Hematopoietic multipotent progenitor cell (in vitro differentiated cells): ENCODE measurements around the gene USP37. TPM values are rescaled to one million over a fixed set of nuclear protein-coding genes. Genes with fewer than 3 reads are reported as not detected.
"Not testable (repeated sequence)": the region's sequence is repeated elsewhere in the genome, so short reads cannot be mapped to it uniquely, and the experiment has no call there.

Experiments
- DNase-seq, 3 donors: peaks; one replicate each; pipeline ENCODE4 v3.0.0-alpha.2; 2011 to 2015; ENCODE audit warnings: low read depth in 2 of 3, low spot score in 2 of 3
- total RNA-seq: library from RNA; depleted of rRNA; stranded (reverse); fragments of >200 nt; gene quantifications from one replicate; pipeline ENCODE4 v1.2.3, GENCODE V29; 2012

Gene USP37
- total RNA-seq, 1 donor: 3.8 TPM

DNA sequence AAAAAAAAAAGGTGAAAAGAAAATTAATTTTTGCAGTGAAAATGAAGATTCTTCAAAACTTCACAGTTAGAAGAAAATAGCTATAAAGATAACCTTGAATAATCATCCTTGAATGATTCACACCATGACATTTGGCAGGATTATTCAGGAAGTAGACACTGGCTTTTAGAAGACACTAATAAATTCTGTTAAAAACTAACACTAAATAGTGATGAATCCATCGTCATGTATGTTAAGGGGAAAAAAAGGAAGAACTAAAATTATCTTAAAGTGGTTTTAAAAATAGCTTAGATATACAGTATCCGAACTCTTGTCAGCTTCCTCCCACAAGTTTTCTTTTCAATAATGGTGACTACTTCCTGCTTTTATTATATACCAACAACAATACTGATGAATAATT, 10.2 kb downstream of the USP37 start:
- no peak for DNase-seq

DNA sequence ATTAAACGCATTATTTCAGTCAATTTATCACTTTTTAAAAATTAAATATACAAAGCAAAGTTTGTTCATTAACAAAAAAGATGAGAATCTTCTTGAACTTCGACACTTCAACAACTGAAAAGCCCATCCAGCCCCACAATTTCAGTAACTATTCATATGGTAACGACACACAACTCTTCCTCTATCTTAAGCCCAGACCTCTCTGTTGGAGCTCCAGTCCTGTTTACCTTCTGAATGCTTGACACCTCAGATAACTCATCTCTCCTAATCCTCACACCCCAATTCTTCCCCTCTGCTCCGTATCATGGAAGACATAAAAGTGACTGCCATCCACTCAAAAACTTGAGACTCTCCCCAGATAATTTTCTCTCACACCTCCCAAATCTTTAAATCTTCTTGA, 12.6 kb downstream of the USP37 start:
- no peak for DNase-seq

DNA sequence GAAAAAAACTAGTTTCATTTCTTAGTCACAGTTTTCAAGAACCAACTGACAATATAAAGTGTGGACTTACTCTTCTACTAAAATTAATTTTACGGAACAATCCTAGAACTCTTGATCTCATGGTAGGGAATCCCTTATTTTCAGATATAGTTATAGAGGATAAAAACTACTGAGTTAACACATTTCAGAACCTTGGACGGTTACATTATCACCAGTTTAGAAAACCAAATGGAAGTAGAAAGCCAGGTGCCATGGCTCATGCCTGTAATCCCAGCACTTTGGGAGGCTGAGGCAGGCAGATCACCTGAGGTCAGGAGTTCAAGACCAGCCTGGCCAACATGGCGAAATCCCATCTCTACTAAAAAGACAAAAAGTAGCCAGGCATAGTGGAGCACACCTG, 13.9 kb downstream of the USP37 start:
- not testable (repeated sequence) for DNase-seq

DNA sequence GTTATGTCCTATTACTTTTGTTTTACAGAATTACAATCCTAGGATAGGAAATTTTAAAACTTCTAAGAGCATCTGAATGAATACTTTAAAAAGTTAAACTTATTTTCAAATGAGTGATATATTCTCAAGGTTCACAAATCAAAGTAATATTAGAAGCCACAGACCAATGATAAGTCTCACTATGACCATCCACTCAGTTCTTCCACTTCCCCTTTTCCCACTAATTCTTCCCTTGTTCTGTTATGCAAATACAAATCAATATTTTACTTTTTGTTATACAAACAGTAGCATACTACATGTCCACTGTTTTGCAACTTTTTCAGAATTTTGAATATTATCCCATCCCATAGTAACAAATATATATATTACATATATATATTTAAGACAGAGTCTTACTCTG, 20.2 kb downstream of the USP37 start:
- no peak for DNase-seq

DNA sequence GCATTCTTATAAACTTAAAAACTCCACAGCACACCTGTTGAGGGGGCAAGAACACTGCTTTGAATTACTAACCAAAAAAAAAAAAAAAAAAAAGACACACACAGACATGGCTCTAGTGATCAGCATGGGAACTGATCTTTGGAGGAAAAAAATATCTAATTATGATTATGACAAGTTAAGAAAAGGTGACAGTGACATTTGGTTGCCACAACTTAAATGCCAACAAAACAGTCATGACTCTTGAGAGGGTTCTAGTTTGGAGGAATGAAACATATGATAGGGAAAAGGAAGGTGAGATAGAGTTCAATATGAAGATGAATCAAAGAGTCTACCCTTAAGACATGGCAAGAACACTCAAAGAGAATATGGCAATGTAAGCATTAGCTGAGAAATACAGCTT, 20.6 kb downstream of the USP37 start:
- DNase-seq: no peak

DNA sequence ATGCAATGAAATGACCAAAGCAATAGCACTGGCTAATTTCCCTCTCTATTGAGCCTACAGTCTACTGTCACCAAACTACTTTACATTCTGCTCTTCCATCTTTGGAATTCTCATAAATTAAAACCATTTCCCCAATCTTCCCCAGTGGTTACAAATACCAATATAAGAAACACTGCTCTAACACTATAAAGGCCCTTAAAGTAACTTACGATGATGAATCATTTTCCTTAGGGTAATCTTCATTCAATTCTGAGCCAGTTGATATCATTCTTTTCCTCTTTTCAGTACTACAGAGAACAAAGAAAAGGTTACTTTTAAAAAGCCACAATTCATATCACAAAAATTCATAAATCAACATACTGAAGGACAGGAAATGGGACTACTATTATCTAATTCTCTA, 22.1 kb downstream of the USP37 start:
- DNase-seq: no peak

DNA sequence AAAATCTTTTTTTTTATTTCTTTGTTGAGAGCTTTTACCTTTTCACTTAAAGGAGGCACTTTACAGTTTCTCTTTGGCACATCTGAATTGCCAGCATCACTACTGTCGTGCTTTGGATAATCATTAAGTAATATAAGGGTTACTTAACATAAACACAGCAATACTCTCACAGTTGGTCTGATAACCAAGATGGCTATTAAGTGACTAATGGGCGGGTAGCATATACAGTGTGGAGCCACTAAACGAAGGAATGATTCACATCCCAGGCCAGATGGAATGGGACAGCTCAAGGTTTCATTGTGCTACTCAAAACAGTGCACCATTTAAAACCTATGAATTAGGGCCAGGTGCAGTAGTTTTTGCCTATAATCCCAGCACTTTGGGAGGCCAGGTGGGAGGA, 28.1 kb downstream of the USP37 start:
- DNase-seq: no peak

DNA sequence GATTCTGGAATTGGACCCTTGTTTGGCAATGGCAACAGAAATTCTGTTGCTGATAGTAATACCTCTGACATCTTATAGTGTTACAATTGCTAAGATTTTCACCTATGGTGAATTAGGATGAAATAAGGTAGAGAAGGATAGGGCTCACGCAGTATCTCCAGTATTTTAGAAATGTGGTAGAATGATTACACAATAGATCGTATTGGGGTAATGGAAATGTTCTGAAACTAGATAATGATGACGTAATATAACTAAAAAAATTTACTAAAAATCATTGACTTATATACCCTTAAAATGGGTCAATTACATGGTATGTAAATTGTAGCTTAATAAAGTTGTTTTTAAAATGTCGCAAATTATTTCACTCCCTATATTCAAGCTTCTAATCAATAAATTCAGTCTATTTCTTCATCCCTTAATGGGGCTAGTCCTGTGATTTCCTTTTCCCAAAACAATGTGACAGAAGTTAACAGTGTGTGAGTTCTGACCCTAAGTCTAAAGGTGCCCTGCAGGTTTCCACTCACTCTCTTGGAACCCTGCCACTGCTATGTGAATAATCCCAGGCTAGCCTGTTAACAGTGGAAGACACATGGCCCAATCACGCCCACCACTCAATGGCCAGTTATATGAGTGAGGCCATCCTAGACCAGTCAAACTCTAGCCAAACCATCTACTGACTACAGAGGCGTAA, 31.2 kb downstream of the USP37 start:
- no peak for DNase-seq

DNA sequence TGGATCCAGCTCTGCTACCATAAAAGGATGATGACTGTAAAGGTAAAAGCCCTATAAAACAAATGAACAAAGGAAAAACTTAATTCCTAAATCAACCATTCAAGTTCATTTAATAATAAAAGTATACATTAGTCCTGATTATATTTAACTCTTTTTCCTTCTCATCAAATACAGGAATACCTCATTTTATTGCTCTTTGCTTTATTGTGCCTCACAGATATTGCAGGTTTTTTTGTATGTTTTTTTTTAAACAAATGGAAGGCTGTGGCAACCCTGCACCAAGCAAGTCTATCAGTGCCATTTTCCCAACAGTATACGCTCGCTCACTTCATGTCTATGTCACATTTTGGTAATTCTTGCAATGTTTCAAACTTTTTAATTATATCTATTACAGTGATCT, 38.2 kb downstream of the USP37 start:
- no peak for DNase-seq

DNA sequence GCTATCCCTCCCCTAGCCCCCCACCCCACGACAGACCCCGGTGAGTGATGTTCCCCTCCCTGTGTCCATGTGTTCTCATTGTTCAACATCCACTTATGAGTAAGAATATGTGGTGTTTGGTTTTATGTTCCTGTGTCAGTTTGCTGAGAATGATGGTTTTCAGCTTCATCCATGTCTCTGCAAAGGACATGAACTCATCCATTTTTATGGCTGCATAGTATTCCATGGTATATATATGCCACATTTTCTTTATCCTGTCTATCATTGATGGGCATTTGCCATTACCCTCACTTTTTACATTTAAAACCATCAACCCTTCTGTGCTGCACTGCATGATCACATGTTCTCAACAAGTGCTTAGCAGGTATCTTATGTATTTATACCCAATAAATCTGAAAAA, 39.7 kb downstream of the USP37 start:
- DNase-seq: not testable (repeated sequence)

DNA sequence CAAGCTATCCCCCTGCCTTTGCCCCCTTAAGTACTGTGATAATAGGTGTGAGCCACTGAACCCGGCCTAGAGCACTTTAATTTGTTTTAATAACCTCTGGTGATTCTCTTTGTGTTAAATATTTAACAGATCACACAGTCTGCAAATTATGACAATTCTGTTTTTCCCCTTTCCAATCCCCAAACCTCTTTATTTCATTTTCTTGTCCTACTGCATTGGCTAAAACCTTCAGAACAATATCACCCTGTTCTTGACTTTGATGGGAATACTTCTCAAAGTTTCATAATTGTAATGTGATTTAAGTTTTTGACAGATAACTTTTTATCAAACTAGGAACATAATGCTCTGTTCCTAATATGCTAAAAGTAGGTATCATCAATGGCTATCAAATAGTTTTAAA, 44.5 kb downstream of the USP37 start:
- no peak for DNase-seq

DNA sequence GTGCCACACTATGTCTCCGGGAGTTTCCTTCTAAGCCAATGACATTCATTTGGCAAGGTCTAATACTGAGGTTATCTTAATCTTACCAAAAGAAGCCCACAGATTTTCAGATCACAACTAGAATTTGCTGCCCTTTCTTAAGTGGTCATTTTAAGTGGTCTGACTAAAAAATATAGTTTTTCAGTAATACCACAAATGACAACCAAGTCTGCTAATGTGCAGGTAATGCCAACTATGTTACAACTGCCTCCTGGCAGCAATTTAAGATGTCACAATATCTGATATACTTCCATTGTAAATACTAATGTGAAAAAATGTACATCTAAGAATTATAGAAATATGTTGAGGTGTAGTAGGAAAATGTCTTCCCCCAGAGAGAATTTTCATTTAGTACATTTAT, 49.3 kb downstream of the USP37 start:
- DNase-seq: no peak

DNA sequence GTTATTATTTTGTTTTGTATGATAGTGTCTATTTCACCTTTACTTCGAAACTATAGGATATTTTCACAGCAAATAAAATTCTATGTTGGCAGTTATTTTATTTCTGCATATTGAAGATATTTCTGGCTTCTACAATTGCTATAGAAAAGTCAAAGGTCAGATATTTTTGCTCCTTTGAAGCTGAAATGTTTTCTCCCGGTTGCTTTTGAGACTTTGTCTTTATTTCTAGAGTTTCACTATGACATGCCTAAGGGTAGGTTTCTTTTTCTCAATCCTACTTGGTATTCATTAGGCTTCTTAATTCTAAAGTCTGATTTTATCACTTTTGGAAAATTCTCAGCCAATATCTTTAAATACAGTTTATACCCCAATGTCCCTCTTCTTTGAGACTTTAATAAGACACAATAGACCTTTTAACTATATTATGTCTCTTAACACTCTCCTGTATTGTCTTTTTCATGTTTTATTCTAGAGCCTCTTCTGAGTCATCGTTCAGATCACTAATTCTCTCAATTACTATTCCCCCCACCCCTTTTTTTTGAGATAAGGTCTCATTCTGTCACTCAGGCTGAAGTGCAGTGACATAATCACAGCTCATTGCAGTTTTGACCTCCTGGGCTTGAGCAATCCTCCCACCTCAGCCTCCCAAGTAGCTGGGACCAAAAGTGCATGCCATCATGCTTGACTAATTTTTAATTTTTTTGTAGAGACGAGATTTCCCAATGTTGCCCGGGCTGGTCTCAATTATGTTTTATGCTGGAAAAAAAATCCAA, 50.5 kb downstream of the USP37 start:
- no peak for DNase-seq

DNA sequence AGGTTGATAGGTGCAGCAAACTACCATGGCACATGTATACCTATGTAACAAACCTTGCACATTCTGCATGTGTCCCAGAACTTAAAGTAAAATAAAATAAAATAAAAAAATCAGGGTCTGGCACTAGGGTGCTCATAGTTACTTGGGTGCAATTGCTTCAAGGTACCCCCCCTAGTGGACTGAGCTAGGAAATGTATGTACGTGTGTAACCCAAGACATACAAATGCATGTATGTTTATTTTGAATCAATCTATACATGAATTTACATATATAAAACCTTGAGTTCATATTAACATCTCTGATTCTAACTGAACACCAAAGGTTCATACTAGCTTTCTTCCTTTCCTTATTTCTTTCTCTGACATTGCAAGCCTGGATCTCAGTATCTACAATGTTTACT, 51.5 kb downstream of the USP37 start:
- DNase-seq: peak in 2 of 3 donors; percentile 9 to 15

DNA sequence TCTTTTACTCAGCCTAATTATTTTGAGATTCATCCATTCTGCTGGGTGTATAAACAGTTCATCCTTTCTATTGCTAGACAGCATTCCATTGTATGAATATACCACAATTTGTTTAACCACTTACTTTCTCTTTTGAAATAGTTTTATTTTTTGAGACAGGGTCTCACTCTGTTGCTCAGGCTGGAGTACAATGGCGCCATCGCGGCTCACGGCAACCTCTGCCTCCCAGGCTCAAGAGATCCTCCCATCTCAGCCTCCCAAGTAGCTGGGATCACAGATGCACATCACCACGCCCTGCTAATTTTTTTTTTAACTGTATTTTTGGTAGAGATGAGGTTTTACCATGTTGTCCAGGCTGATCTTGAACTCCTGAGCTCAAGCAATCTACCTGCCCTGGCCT, 54.5 kb downstream of the USP37 start:
- DNase-seq: no peak

DNA sequence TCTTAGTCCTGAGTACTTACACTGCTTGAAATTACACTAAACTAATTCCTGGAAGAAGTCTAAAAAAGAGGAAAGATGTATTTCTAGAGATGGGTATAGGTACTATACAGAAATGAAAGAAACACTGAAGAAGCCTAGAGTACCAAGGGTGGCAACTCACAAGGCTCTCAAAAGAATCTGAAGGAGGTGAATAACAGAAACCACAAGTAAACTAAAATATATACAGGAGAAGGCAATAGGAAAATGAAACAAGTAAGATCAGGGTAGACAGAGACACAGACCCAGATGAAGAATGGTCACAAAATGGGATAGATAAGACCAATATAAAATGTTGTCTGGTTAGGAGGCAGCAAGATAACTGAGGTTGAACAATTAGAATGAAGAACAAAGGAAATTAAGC, 59.9 kb downstream of the USP37 start:
- DNase-seq: no peak

DNA sequence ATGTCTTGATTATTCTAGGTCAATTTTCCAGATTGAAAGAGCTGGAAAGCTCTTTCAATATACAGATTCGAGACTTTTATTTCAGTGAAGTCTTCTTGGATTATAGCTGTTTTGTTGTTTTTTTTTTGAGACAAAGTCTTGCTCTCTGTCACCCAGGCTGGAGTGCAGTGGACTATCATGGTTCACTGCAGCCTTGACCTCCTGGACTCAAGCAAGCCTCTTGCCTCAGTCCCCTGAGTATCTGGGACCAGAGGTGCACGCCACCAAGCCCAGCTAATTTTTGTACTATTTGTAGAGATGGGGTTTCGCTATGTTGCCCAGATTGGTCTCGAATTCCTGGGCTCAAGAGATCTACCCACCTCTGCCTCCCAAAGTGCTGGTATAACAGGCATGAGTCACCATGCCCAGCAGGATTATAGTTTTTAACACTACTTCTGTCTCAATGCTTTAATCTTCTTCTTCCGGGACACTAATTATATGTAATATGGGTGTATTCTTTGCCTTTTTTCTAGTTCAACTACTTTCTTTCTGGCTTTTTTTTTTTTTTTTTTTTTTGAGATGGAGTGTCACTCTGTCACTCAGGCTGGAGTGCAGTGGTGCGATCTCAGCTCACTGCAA, 62.3 kb downstream of the USP37 start:
- DNase-seq: no peak

DNA sequence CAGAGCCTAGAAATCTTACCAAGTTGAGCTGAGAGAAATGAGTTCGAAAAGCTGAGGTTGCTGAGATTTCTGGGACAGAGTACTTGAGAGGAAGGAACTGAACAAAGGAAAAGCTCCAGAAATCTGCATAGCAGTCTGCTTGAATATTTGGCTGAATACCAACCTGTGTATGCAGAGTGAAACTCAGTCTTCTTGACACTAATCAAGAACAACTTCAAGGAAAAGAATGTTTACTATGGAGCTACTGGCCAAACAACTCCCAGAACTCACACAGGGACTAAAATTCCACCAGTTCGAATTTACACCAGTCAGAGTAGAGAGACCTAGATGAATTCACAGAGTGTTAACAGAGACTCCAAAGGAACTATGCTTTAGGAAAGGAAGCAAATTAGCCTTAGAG, 66.5 kb downstream of the USP37 start:
- no peak for DNase-seq

DNA sequence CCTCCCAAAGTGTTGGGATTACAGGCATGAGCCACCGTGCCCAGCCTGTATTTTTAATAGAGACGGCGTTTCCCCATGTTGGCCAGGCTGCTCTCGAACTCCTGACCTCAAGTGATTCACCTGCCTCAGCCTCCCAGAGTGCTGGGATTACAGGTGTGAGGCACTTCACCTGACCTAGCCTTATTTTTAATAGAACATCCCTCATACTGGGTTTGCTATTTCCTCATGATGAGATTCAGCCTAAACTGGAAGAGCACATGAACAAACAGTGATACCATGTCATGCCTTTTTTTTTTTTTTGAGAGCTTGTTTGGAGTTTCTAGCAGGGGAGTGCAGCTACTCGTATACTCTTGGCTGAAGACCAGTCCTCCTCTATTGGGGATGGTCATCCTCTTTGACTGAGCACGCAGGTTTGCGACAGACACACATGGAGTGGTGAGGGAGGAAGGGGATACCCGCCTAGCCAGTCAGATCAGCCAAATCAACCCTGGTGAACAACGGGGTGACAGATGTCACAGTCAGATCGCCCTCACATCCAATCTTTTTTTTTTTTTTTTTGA, 67.6 kb downstream of the USP37 start:
- no peak for DNase-seq

DNA sequence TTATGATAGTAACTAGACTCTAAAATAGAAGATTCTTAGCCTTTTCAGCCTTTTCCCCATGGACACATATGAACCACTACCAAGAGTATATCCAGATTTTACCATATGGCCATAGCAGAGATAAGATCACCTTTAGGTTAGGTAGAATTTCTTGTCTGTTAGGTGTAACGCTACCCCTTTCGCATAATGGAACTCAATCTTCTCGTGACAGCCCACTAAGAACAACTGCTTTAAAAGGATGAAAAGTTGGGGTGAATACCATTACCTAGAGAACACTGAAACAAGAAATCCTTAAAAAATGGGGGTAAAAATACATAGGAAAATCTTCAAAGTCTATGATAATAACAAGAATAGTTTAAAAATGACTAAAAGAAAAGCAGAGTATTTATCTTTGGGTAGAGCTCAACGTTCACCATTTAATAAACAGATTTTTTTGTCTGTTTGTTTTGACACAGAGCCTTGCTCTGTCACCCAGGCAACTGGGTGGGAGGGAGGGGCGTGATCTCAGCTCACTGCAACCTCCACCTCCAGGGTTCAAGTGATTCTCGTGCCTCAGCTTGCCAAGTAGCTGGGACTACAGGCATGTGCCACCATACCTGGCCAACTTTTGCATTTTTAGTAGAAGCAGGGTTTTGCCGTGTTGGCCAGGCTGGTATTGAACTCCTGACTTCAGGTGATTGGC, 82.0 kb downstream of the USP37 start:
- no peak for DNase-seq

DNA sequence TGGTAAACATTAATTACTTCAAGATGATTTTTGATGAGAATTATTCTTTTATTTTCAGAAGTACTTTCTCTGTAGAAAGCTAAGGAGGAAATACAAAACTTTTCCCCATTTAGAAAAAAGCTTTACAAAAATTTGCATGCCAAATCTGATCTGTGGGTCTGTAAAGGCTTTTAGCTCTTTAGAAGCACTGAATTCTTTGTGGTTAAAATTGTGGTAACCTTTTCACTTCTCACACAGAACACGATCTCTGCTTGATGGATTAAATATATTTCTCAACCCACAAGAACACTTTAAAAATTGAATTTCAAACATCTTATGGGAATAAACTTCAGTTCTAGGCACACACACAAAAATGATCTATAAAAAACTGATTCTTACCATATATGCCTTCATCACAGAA, 85.5 kb downstream of the USP37 start:
- no peak for DNase-seq
